MM.1S (cell line): ENCODE results near the gene SYNDIG1.

Source experiments
- DNase-seq: peaks from one replicate; pipeline ENCODE4 v3.0.0-alpha.2; 2015
- H2AFZ ChIP-seq: fragments of 300-600 bp; sonication (generic); 2 replicates; pipeline ENCODE4 v1.6.0; 2016; ENCODE audit warnings: antibody characterized with exemption, low read length
- H3F3A ChIP-seq: fragments of 300-600 bp; sonication (generic); 2 replicates; pipeline ENCODE4 v1.6.1; 2016; ENCODE audit warnings: mild to moderate bottlenecking, antibody characterized with exemption, low read length, moderate library complexity, mixed read lengths; ENCODE audit not compliant: insufficient read depth
- H3K27ac ChIP-seq: fragments of 300-600 bp; sonication (generic); 2 replicates; pipeline ENCODE4 v1.5.1; 2016; ENCODE audit warnings: mild to moderate bottlenecking, low read length
- H3K27me3 ChIP-seq: fragments of 300-600 bp; sonication (generic); replicated peaks from 2 replicates; pipeline ENCODE4 v1.6.0; 2016; ENCODE audit warnings: low read length; ENCODE audit not compliant: insufficient read depth
- H3K36me3 ChIP-seq: fragments of 300-600 bp; sonication (generic); replicated peaks from 2 replicates; pipeline ENCODE4 v1.6.1; 2016; ENCODE audit warnings: mild to moderate bottlenecking, low read length, mixed read lengths; ENCODE audit not compliant: insufficient read depth
- H3K4me1 ChIP-seq: fragments of 300-600 bp; sonication (generic); 2 replicates; pipeline ENCODE4 v1.6.1; 2016; ENCODE audit warnings: low read length, mixed read lengths
- H3K4me2 ChIP-seq: fragments of 300-600 bp; sonication (generic); 2 replicates; pipeline ENCODE4 v1.6.0; 2016; ENCODE audit warnings: low read depth, low read length
- H3K4me3 ChIP-seq: fragments of 300-600 bp; sonication (generic); 2 replicates; pipeline ENCODE4 v1.5.1; 2016; ENCODE audit warnings: low read length, mixed read lengths
- H3K79me2 ChIP-seq: fragments of 300-600 bp; sonication (generic); 2 replicates; pipeline ENCODE4 v1.6.1; 2016; ENCODE audit warnings: mixed run types, low read length, mixed read lengths
- H3K9ac ChIP-seq: fragments of 300-600 bp; sonication (generic); 2 replicates; pipeline ENCODE4 v1.6.1; 2016; ENCODE audit warnings: low read length, mixed read lengths
- H3K9me2 ChIP-seq: fragments of 300-600 bp; sonication (generic); replicated peaks from 2 replicates; pipeline ENCODE4 v1.6.1; 2016; ENCODE audit warnings: mild to moderate bottlenecking, low read length, mixed read lengths; ENCODE audit not compliant: insufficient read depth
- H3K9me3 ChIP-seq: fragments of 300-600 bp; sonication (generic); replicated peaks from 2 replicates; pipeline ENCODE4 v1.6.1; 2016; ENCODE audit warnings: mild to moderate bottlenecking, low read length, mixed read lengths; ENCODE audit not compliant: insufficient read depth
- H4K20me1 ChIP-seq: fragments of 300-600 bp; sonication (generic); 2 replicates; pipeline ENCODE4 v1.6.1; 2016; ENCODE audit warnings: mild to moderate bottlenecking, low read length, moderate library complexity, mixed read lengths; ENCODE audit not compliant: insufficient read depth
- EZH2 ChIP-seq: fragments of 300-600 bp; sonication (generic); optimal IDR thresholded peaks from 2 replicates; pipeline ENCODE3; 2017; ENCODE audit warnings: low read depth, mild to moderate bottlenecking, antibody characterized with exemption, low read length, mixed read lengths
- EZH2phosphoT487 ChIP-seq: fragments of 300-600 bp; sonication (generic); IDR thresholded peaks from 2 replicates; pipeline ENCODE4 v1.6.1; 2018; ENCODE audit warnings: antibody characterized with exemption, low read length
- TF ChIP-seq, protein P1 (sequence below): fragments of 300-600 bp; sonication (generic); IDR thresholded peaks from 2 replicates; pipeline ENCODE4 v1.5.1; 2016; ENCODE audit warnings: antibody characterized with exemption, low read length, mixed read lengths

The SYNDIG1 gene

DNA sequence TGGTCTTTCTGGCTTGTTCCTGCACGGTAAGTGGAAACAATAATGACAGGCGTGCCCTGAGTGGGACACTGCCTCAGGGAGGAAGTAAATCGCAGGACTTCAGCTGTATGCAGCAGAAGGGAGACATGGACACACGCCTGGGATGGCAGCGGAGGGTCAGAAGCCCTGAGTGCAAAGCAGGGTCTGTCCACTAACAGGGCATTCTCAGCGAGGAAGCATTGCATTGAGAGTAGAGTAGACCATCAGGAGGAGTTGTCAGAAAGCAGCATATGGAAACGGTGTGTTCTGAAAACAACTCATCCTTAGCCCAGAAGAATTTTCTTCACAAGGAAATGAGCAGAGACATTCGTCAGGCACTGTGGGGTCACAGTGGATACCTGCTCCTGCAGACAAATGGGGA is 134.0 kb downstream of the SYNDIG1 start:
- no peak overlapping the region for H3K9ac ChIP-seq
- no peak overlapping the region for H2AFZ ChIP-seq
- no peaks in the 10 kb centered on the region for H3F3A ChIP-seq
- H4K20me1 ChIP-seq, result no peaks in the 10 kb centered on the region
- no peak overlapping the region for H3K4me3 ChIP-seq
- no peaks in the 10 kb centered on the region for H3K4me1 ChIP-seq
- H3K79me2 ChIP-seq, result no peaks in the 10 kb centered on the region
- H3K9me2 ChIP-seq, result no peaks in the 10 kb centered on the region
- H3K4me2 ChIP-seq, result no peak overlapping the region
- no peak for DNase-seq
- no peaks in the 10 kb centered on the region for H3K9me3 ChIP-seq
- H3K27me3 ChIP-seq, result no peaks in the 10 kb centered on the region
- H3K27ac ChIP-seq, result no peak overlapping the region
- no peak for TF ChIP-seq EZH2phosphoT487
- TF ChIP-seq EZH2, result no peak
- TF ChIP-seq, protein P1, sequence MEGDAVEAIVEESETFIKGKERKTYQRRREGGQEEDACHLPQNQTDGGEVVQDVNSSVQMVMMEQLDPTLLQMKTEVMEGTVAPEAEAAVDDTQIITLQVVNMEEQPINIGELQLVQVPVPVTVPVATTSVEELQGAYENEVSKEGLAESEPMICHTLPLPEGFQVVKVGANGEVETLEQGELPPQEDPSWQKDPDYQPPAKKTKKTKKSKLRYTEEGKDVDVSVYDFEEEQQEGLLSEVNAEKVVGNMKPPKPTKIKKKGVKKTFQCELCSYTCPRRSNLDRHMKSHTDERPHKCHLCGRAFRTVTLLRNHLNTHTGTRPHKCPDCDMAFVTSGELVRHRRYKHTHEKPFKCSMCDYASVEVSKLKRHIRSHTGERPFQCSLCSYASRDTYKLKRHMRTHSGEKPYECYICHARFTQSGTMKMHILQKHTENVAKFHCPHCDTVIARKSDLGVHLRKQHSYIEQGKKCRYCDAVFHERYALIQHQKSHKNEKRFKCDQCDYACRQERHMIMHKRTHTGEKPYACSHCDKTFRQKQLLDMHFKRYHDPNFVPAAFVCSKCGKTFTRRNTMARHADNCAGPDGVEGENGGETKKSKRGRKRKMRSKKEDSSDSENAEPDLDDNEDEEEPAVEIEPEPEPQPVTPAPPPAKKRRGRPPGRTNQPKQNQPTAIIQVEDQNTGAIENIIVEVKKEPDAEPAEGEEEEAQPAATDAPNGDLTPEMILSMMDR, result no peak
- H3K36me3 ChIP-seq, result no peaks in the 10 kb centered on the region

DNA sequence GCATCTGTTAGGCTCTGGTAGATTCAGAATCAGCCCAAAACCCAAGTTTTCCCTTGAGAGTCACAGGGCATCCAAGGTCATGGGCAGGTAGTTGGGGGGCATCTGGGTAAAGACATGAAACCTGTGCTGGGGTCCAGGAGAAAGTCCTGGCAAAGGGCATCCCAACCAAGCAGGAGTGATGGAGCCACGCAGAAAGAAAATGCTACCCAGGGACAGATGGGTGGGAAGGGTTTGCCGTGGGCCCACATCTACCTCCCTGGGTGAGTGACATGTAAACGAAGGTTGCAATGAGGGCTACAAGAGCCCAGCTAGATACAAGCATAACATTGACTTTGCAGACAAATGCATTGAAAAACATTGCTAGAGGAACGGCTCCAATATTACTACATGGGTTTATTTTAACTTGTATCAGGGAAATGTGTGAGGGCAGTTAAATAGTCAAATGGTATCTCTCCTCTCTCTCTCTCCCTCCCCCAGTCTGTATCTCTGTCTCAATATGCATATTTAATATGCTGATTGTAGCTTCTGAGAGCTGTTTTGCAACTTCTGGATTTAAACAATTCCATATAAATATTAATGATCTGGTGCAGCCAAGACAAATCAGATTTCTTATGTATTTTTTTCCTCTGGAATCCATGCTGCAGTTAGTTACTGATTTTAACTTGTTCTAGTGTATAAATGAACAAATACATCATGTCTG is 135.7 kb downstream of the SYNDIG1 start:
- H4K20me1 ChIP-seq, result no peaks in the 10 kb centered on the region
- TF ChIP-seq EZH2, result no peak
- TF ChIP-seq, protein P1, result no peak
- no peak for TF ChIP-seq EZH2phosphoT487
- no peak overlapping the region for H3K27ac ChIP-seq
- H3K4me1 ChIP-seq, result no peaks in the 10 kb centered on the region
- H3K79me2 ChIP-seq, result no peaks in the 10 kb centered on the region
- no peaks in the 10 kb centered on the region for H3K9me2 ChIP-seq
- no peaks in the 10 kb centered on the region for H3F3A ChIP-seq
- H3K4me2 ChIP-seq, result no peak overlapping the region
- H2AFZ ChIP-seq, result no peak overlapping the region
- no peaks in the 10 kb centered on the region for H3K36me3 ChIP-seq
- no peaks in the 10 kb centered on the region for H3K9me3 ChIP-seq
- no peaks in the 10 kb centered on the region for H3K27me3 ChIP-seq
- DNase-seq, result no peak
- no peak overlapping the region for H3K4me3 ChIP-seq
- H3K9ac ChIP-seq, result no peak overlapping the region

DNA sequence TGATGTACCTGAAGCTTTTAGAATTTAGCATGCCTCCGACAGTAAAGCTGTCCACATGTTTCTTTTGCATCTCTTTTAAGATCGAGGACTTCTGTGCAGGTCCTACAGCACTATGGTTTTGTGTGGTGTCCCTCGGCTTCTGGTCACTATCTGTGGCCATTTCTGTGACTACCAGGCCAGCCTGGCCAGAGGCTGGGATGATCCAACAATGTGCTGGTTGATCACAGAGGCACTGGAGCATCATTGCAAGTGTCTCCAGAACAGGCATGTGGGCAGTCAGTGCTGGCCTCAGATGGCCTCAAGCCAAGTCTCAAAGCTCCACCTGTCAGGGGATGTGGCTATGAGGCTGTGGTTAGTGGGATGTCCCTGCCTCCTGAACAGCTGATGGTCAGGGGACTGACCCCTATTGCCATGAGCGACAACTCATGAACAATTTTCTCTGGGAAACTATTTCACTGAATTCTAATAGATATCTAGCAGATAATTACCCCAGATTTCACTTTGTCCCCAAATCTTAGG is 136.6 kb downstream of the SYNDIG1 start:
- no peaks in the 10 kb centered on the region for H3K79me2 ChIP-seq
- no peak for TF ChIP-seq EZH2
- TF ChIP-seq EZH2phosphoT487, result no peak
- TF ChIP-seq, protein P1, result no peak
- no peak overlapping the region for H3K4me2 ChIP-seq
- H4K20me1 ChIP-seq, result no peaks in the 10 kb centered on the region
- no peak overlapping the region for H3K27ac ChIP-seq
- no peaks in the 10 kb centered on the region for H3K9me3 ChIP-seq
- no peak overlapping the region for H2AFZ ChIP-seq
- no peaks in the 10 kb centered on the region for H3K27me3 ChIP-seq
- no peaks in the 10 kb centered on the region for H3K36me3 ChIP-seq
- H3K9ac ChIP-seq, result no peak overlapping the region
- H3K4me1 ChIP-seq, result no peaks in the 10 kb centered on the region
- no peak for DNase-seq
- H3F3A ChIP-seq, result no peaks in the 10 kb centered on the region
- no peak overlapping the region for H3K4me3 ChIP-seq
- H3K9me2 ChIP-seq, result no peaks in the 10 kb centered on the region
